Neural cell (in vitro differentiated cells): ENCODE results near the gene CACNA2D2. TPM values are rescaled to one million over a fixed set of nuclear protein-coding genes. Genes with fewer than 3 reads are reported as not detected.

Experiments
- H2AFZ ChIP-seq: fragments of 200-600, 300-800 bp; sonication (generic), shearing (Covaris generic); 2 replicates; pipeline ENCODE4 v1.6.0; 2014; ENCODE audit warnings: low read depth, mild to moderate bottlenecking, antibody characterized with exemption, low read length, moderate library complexity
- H3F3A ChIP-seq: fragments of 200-600 bp; shearing (Covaris generic); 2 replicates; pipeline ENCODE4 v1.6.1; 2016; ENCODE audit warnings: mild to moderate bottlenecking, moderate library complexity, mixed read lengths, antibody characterized with exemption, low read length; ENCODE audit not compliant: insufficient read depth, poor library complexity, severe bottlenecking
- H3K27ac ChIP-seq: fragments of 200-600, 300-800 bp; sonication (generic), shearing (Covaris generic); 2 replicates; pipeline ENCODE4 v1.5.1; 2014; ENCODE audit warnings: mild to moderate bottlenecking, low read length, moderate library complexity
- H3K27me3 ChIP-seq: fragments of 300-800, 200-600 bp; sonication (generic), shearing (Covaris generic); 2 replicates; pipeline ENCODE4 v1.6.0; 2014; ENCODE audit warnings: mild to moderate bottlenecking, low read depth, low read length, moderate library complexity; ENCODE audit not compliant: insufficient read depth
- H3K36me3 ChIP-seq: fragments of 300-800, 200-600 bp; sonication (generic), shearing (Covaris generic); 2 replicates; pipeline ENCODE4 v1.5.1; 2014; ENCODE audit warnings: mild to moderate bottlenecking, antibody characterized with exemption, low read length, moderate library complexity; ENCODE audit not compliant: insufficient read depth
- H3K4me2 ChIP-seq: fragments of 300-800, 200-600 bp; sonication (generic), shearing (Covaris generic); 2 replicates; pipeline ENCODE4 v1.6.0; 2014; ENCODE audit warnings: mild to moderate bottlenecking, low read length
- H3K4me3 ChIP-seq: fragments of 300-800, 200-600 bp; sonication (generic), shearing (Covaris generic); 2 replicates; pipeline ENCODE4 v1.5.1; 2014; ENCODE audit warnings: mild to moderate bottlenecking, low read length, moderate library complexity
- H3K79me2 ChIP-seq: fragments of 200-600 bp; shearing (Covaris generic); replicated peaks from 2 replicates; pipeline ENCODE4 v1.6.0; 2014; ENCODE audit warnings: mild to moderate bottlenecking, low read length, moderate library complexity; ENCODE audit not compliant: insufficient read depth
- H3K9ac ChIP-seq: fragments of 300-800, 200-600 bp; sonication (generic), shearing (Covaris generic); 2 replicates; pipeline ENCODE4 v1.6.1; 2016; ENCODE audit warnings: mild to moderate bottlenecking, low read length, mixed read lengths
- H3K9me2 ChIP-seq: fragments of 200-600 bp; shearing (Covaris generic); 2 replicates; pipeline ENCODE4 v1.6.1; 2016; ENCODE audit warnings: mild to moderate bottlenecking, low read length, mixed read lengths; ENCODE audit not compliant: insufficient read depth
- H3K9me3 ChIP-seq: fragments of 200-600, 300-800 bp; sonication (generic), shearing (Covaris generic); 2 replicates; pipeline ENCODE4 v1.6.1; 2016; ENCODE audit warnings: mild to moderate bottlenecking, mixed run types, low read length, moderate library complexity, mixed read lengths
- H4K20me1 ChIP-seq: fragments of 200-600 bp; shearing (Covaris generic); 2 replicates; pipeline ENCODE4 v1.6.1; 2016; ENCODE audit warnings: mild to moderate bottlenecking, mixed run types; ENCODE audit not compliant: insufficient read depth
- EP300 ChIP-seq: fragments of 450-650 bp; conservative IDR thresholded peaks from 2 replicates; pipeline ENCODE4 v1.6.1; 2014; ENCODE audit warnings: antibody characterized with exemption, mild to moderate bottlenecking, moderate library complexity; ENCODE audit not compliant: poor library complexity, severe bottlenecking
- EZH2 ChIP-seq: fragments of 200-600, 300-800 bp; shearing (Covaris generic), sonication (generic); IDR thresholded peaks from 2 replicates; pipeline ENCODE4 v1.6.1; 2014; ENCODE audit warnings: antibody characterized with exemption, low read length, borderline replicate concordance, mild to moderate bottlenecking; ENCODE audit not compliant: insufficient read depth, poor library complexity, severe bottlenecking
- MXI1 ChIP-seq: fragments of 450-650 bp; conservative IDR thresholded peaks from 2 replicates; pipeline ENCODE4 v1.6.1; 2014; ENCODE audit warnings: antibody characterized with exemption, mild to moderate bottlenecking; ENCODE audit not compliant: poor library complexity, severe bottlenecking
- POLR2AphosphoS5 ChIP-seq: IDR thresholded peaks from 2 replicates; pipeline ENCODE4 v1.6.1; 2012
- RAD21 ChIP-seq: fragments of 450-650 bp; conservative IDR thresholded peaks from 2 replicates; pipeline ENCODE4 v1.6.1; 2014; ENCODE audit warnings: antibody characterized with exemption, mild to moderate bottlenecking, moderate library complexity
- REST ChIP-seq: IDR thresholded peaks from 2 replicates; pipeline ENCODE4 v1.6.1; 2012; ENCODE audit warnings: borderline replicate concordance
- SMC3 ChIP-seq: fragments of 450-650 bp; conservative IDR thresholded peaks from 2 replicates; pipeline ENCODE4 v1.6.1; 2014; ENCODE audit warnings: antibody characterized with exemption, mild to moderate bottlenecking, moderate library complexity; ENCODE audit not compliant: poor library complexity
- TAF1 ChIP-seq: IDR thresholded peaks from 2 replicates; pipeline ENCODE4 v1.6.1; 2012; ENCODE audit warnings: low read depth
- polyA plus RNA-seq: library from polyadenylated mRNA; depleted of rRNA; stranded (reverse); fragments of >200 nt; gene quantifications from 2 replicates; pipeline ENCODE4 v1.2.3, GENCODE V29; 2014
- TF ChIP-seq, protein P1 (sequence below): fragments of 450-650 bp; IDR thresholded peaks from 2 replicates; pipeline ENCODE4 v1.5.1; 2014; ENCODE audit warnings: antibody characterized with exemption, mild to moderate bottlenecking, moderate library complexity; ENCODE audit not compliant: poor library complexity, severe bottlenecking

CACNA2D2 gene
- polyA plus RNA-seq, 1 donor from 2014 or later, result 7.8 TPM

- no peak for TF ChIP-seq EP300
- no peak for TF ChIP-seq POLR2AphosphoS5
- no peak for TF ChIP-seq MXI1
- TF ChIP-seq RAD21, result no peak
Observed at GRCh38 chr3:50341537-50341936, 161.9 kb downstream of the CACNA2D2 start (continued).

- no peak for TF ChIP-seq SMC3
- TF ChIP-seq, protein P1, sequence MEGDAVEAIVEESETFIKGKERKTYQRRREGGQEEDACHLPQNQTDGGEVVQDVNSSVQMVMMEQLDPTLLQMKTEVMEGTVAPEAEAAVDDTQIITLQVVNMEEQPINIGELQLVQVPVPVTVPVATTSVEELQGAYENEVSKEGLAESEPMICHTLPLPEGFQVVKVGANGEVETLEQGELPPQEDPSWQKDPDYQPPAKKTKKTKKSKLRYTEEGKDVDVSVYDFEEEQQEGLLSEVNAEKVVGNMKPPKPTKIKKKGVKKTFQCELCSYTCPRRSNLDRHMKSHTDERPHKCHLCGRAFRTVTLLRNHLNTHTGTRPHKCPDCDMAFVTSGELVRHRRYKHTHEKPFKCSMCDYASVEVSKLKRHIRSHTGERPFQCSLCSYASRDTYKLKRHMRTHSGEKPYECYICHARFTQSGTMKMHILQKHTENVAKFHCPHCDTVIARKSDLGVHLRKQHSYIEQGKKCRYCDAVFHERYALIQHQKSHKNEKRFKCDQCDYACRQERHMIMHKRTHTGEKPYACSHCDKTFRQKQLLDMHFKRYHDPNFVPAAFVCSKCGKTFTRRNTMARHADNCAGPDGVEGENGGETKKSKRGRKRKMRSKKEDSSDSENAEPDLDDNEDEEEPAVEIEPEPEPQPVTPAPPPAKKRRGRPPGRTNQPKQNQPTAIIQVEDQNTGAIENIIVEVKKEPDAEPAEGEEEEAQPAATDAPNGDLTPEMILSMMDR, result no peak
- TF ChIP-seq MXI1, result no peak
- TF ChIP-seq TAF1, result no peak
- TF ChIP-seq EZH2, result no peak
- TF ChIP-seq POLR2AphosphoS5, result no peak
- no peak for TF ChIP-seq REST
- TF ChIP-seq RAD21, result no peak
- TF ChIP-seq EP300, result no peak
- H3K36me3 ChIP-seq, result no peaks in the 10 kb centered on the region
- no peak within 1 kb of the TSS for H2AFZ ChIP-seq
- no peak within 1 kb of the TSS for H3K4me2 ChIP-seq
- H3K27ac ChIP-seq, result no peak within 1 kb of the TSS
- no peak within 1 kb of the TSS for H3K4me3 ChIP-seq
- no peaks in the 10 kb centered on the region for H3K9me2 ChIP-seq
- H3K9ac ChIP-seq, result no peak within 1 kb of the TSS
- H3F3A ChIP-seq, result no peaks in the 10 kb centered on the region
- H3K27me3 ChIP-seq, result peaks cover 42% of the 10 kb centered on the region
- no peaks in the 10 kb centered on the region for H3K9me3 ChIP-seq
- peaks cover 11% of the 10 kb centered on the region for H3K79me2 ChIP-seq
- H4K20me1 ChIP-seq, result no peaks in the 10 kb centered on the region
Observed at GRCh38 chr3:50340448-50341329, 162.7 kb downstream of the CACNA2D2 start, which contains the start of gene RASSF1. Gene RASSF1, minus strand, starts transcription at chr3:50340836. Its CDS starts 31 bp downstream, at chr3:50340805.

DNA sequence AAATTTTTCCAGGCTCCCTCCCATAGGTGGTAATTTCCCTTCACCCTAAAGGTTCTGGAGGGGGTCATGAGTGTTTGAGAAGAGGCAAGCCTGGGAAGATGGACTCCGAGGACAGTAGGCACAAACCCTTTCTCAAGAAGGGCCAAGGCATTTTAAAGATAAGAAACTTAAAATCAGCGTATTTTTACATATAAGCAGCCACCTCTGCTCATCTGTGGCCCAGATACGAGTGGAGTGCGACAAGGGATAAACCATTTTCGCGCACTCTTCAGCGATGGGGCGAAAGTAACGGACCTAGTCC is 163.3 kb downstream of the CACNA2D2 start:
- no peak overlapping the region for H3K4me3 ChIP-seq
- no peaks in the 10 kb centered on the region for H3K9me3 ChIP-seq
- H3K27ac ChIP-seq, result no peak overlapping the region
- no peak overlapping the region for H2AFZ ChIP-seq
- no peak overlapping the region for H3K9ac ChIP-seq
- peaks cover 17% of the 10 kb centered on the region for H3K79me2 ChIP-seq
- TF ChIP-seq MXI1, result no peak
- TF ChIP-seq POLR2AphosphoS5, result no peak
- TF ChIP-seq EZH2, result no peak
- TF ChIP-seq, protein P1, result no peak
- no peak for TF ChIP-seq RAD21
- no peak for TF ChIP-seq REST
- TF ChIP-seq SMC3, result no peak
- TF ChIP-seq TAF1, result no peak
- TF ChIP-seq EP300, result no peak
- no peaks in the 10 kb centered on the region for H3K9me2 ChIP-seq
- no peak overlapping the region for H3K4me2 ChIP-seq
- H3K27me3 ChIP-seq, result peaks cover 36% of the 10 kb centered on the region
- H3K36me3 ChIP-seq, result no peaks in the 10 kb centered on the region
- H3F3A ChIP-seq, result no peaks in the 10 kb centered on the region
- no peaks in the 10 kb centered on the region for H4K20me1 ChIP-seq
